ENCODE data around the gene BRAF. TPM values are rescaled to one million over a fixed set of nuclear protein-coding genes. Genes with fewer than 3 reads are reported as not detected.
A peak's percentile ranks its signal among the peaks of the same experiment; 100 is the strongest.
"Not testable (repeated sequence)": the region's sequence is repeated elsewhere in the genome, so short reads cannot be mapped to it uniquely, and the experiment has no call there.

The BRAF gene
- 10 to 100 TPM; 35.7 to 42.2 TPM for total RNA-seq

DNA sequence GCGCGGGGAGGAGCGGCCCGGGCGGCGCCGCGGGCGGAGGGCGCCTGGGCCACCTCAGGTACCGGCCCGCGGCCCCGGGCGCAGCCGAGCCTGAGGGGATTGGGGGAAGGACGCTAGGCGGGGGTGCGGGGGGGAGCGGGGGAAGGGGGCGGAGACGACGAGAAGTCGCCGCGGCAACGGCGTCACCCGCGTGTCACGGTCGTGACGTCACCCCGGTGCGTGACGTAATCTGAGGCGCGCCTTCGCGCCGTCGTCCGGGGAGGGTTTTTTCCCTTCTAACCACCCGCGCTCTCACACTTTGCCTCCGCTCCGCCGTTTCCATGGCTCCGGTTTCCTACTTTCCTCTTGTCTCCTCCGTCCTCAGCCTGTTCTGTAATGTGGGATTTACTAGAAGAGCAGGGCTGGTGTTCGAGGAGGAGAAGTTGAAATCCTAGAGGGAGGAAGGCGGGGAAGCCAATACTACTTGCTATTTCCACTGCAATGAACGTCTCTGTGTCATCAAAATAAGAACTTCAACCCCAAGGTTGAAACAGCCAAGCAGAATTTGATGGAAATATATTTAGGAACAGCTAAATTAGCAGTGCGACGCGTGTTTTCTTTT lies at the start of gene BRAF:
BRAF (minus strand) TSS at position 109 of the 601 bp plus-strand sequence. CDS start 226 bp downstream, outside the sequence.
- ATAC-seq (peak; percentile 80 to 86), DNase-seq (ENCODE audit: low spot score) (peak; percentile 94)
- Mint-ChIP-seq H3K27me3 (peaks cover 8 to 15% of the 10 kb centered on the region in 2 donors), H3K36me3 (no peaks in the 10 kb centered on the region), H3K4me1 (ENCODE audit: low read depth in 2 of 2) (peaks cover 10 to 14% of the 10 kb centered on the region in 2 donors), H3K4me3 (peak within 1 kb of the TSS; percentile 91), H3K27ac (peak within 1 kb of the TSS in 1 of 2 donors; percentile 95), H3K9me3 (no peaks in the 10 kb centered on the region)

DNA sequence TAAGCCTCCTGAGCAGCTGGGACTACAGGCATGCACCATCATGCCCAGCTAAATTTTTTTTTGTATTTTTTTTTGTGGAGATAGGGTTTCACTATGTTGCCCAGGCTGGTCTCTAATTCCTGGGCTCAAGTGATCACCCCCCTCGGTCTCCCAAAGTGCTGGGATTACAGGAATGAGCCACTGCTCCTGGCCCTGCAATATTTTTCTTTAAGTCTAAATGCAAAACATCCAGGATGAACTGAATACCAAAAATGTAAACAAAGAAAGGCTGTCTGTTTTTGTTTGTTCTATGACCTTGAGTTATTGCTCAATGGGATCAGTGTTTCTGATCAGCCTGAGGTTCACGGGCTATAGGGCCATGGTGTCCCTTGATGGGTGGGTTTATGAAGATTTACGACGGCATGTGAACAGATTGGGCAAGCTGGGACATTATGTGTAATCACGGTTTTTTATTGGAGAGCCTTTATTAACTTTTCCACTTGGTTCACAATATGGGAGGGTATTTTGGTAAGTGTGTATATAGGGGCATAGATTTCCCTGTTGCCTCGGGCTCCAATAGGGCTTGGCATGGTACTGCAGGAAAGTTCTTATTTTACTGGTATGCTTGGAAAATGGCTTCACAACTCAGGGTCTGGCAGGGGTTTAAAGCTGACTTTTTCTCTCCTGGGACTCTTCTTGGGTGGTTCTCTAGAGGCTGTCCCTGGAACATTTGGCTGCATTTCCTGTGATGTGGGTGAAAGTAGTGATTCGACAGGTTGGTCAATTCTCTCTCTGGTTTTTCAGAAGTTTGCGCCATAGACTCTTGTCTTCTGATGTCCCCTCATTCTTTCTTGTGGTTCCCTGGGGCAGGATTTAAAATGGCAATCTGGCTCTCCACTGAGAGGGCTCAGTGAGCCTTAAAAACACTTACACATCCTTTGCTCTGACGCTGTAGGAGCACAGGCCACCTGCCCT lies 48.4 kb upstream of the BRAF start:
- DNase-seq (ENCODE audit: low spot score) = no peak
- ATAC-seq = no peak
- Mint-ChIP-seq H3K4me3 (no peak overlapping the region), H3K36me3 (no peaks in the 10 kb centered on the region), H3K9me3 (no peaks in the 10 kb centered on the region), H3K27ac (no peak overlapping the region), H3K27me3 (peaks cover 0 to 3% of the 10 kb centered on the region in 2 donors), H3K4me1 (ENCODE audit: low read depth in 2 of 2) (peaks cover 11 to 12% of the 10 kb centered on the region in 2 donors)

DNA sequence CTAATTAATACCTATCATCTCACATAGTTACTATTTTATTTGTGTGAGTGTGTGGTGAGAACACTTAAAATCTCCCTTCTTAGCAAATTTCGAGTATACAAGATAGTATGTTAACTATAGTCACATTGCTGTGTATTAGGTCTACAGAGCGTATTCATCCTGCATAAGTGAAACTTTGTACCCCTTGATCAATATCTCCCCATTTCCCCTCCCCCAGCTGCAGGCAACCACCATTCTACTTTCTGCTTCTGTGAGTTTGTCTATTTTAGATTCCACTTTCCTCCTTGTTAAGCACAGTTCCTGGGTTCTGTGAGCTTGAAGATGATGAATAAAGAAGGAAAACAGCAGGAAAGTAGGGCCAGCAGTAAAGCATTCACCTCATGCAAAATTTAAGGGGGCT lies 47.6 kb upstream of the BRAF start:
- H3K4me3 Mint-ChIP-seq = no peak overlapping the region

DNA sequence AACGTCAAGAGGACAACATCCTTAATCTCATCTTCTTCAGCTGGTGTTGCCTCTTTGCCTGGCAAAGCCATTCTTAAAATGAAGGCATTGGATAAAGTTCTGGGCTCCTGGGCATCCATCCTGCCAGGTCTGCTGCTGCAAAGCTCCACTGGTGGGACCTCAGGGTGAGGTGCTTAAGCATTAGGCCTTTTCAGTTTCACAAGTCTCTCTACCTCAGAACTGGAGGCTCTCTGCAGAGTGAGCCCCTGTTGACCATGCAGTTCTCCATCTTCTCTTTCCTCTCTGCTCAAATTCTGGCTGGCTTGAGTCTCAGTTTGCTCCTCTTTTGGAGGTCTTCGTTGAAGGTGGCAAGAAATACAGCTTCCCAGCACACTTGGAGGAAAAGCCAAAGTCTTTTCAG lies 42.7 kb upstream of the BRAF start:
- H3K9me3 Mint-ChIP-seq = no peaks in the 10 kb centered on the region
- no peak overlapping the region for H3K4me3 Mint-ChIP-seq
- H3K36me3 Mint-ChIP-seq = no peaks in the 10 kb centered on the region
- peaks cover 6 to 7% of the 10 kb centered on the region in 2 donors for H3K27me3 Mint-ChIP-seq
- H3K27ac Mint-ChIP-seq = no peak overlapping the region
- no peaks in the 10 kb centered on the region for H3K4me1 Mint-ChIP-seq (ENCODE audit: low read depth in 2 of 2)
- ATAC-seq (no peak), DNase-seq (ENCODE audit: low spot score) (no peak)

More for the DNA sequence above, 47.6 kb upstream of the BRAF start:
- Mint-ChIP-seq H3K9me3 (no peaks in the 10 kb centered on the region), H3K27ac (no peak overlapping the region), H3K36me3 (no peaks in the 10 kb centered on the region), H3K4me1 (ENCODE audit: low read depth in 2 of 2) (peaks cover 5 to 6% of the 10 kb centered on the region in 2 donors), H3K27me3 (peaks cover 6 to 8% of the 10 kb centered on the region in 2 donors)
- ATAC-seq (no peak), DNase-seq (ENCODE audit: low spot score) (no peak)

DNA sequence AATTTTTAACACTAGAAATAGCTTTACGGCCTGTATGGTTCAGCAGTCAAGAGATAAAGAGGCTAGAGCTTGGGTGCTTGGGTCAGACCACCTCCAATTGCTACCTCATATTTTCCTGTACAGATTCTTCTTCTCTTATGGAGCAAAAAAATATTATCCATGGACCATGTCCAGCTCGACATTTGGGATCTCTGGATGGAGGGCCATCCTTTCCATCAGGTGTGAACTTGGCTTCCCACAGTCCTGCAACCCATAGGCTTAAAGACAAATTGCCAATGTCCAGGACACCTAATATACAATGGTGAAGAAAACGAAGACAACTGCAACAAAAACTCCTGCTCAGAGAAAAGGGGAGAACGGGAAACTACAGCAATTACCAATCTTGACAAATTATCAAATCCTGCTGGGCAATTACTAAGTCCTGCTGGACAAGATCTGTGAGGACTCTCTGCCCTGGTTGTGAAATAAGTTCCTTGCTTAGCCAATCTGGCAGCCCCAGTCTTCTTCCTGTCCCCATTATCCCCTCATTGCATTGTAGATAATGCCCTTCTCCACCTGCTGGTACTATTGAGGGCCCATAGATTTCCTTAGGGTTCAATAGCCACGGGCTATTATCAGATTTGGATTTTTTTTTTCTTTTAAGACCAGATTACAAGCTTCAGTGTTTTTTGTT lies 42.0 kb upstream of the BRAF start:
- Mint-ChIP-seq H3K4me1 (ENCODE audit: low read depth in 2 of 2) (no peaks in the 10 kb centered on the region), H3K27ac (no peak overlapping the region), H3K27me3 (peaks cover 7 to 8% of the 10 kb centered on the region in 2 donors), H3K4me3 (no peak overlapping the region), H3K9me3 (no peaks in the 10 kb centered on the region), H3K36me3 (no peaks in the 10 kb centered on the region)
- no peak for DNase-seq (ENCODE audit: low spot score)
- ATAC-seq = no peak

DNA sequence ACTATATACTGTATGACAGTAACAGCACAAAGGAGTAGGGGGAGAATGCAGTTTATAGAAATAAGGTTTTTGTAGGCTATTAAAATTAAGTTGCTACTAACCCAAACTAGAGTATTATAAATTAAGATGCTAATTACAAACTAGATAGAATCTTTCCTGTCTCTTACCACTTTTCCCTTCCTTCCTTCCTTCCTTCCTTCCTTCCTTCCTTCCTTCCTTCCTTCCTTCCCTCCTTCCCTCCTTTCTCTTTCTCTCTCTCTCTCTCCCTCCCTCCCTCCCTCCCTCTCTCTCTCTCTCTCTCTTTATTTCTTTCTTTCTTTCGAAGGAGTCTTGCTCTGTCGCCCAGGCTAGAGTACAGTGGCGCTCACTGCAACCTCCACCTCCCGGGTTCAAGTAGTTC lies 36.4 kb upstream of the BRAF start:
- Mint-ChIP-seq H3K4me1 (ENCODE audit: low read depth in 2 of 2) (no peaks in the 10 kb centered on the region), H3K27ac (no peak overlapping the region), H3K36me3 (no peaks in the 10 kb centered on the region), H3K4me3 (no peak overlapping the region), H3K9me3 (no peaks in the 10 kb centered on the region), H3K27me3 (peaks cover 0 to 2% of the 10 kb centered on the region in 2 donors)
- DNase-seq (ENCODE audit: low spot score) (no peak), ATAC-seq (no peak)

DNA sequence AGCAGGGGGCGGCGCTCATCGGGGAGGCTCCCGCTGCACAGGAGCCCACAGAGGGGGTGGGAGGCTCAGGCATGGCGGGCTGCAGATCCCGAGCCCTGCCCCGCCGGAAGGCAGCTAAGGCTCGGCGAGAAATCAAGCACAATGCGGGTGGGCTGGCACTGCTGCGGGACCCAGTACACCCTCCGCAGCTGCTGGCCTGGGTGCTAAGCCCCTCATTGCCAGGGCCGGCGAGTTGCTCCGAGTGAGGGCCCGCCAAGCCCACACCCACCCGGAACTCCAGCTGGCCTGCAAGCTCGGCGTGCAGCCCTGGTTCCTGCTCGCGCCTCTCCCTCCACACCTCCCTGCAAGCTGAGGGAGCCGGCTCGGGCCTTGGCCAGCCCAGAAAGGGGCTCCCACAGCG lies 32.3 kb upstream of the BRAF start:
- not testable (repeated sequence) for ATAC-seq; DNase-seq (ENCODE audit: low spot score); H3K27me3 Mint-ChIP-seq; H3K4me1 Mint-ChIP-seq (ENCODE audit: low read depth in 2 of 2); H3K4me3 Mint-ChIP-seq; H3K36me3 Mint-ChIP-seq; H3K9me3 Mint-ChIP-seq; H3K27ac Mint-ChIP-seq

DNA sequence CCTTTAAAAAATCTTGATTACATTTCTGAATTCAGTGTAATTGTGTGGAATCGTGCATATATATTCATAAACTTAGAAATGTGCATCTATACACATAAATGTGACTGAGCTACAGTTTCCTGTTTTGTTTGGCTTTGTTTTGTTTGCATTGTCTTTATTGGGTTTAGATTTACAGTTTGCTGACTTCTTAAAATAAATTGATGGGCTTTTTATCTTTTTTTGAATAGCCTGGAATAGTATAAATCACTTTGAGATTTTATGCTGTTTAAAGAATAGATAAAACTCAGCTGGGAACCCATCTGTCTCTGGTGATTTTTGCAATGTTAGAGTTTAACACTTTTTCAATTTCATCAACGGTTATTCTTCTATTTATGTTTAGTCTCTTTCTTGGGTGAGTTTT lies 21.2 kb upstream of the BRAF start:
- ATAC-seq = no peak
- Mint-ChIP-seq H3K27ac (no peak overlapping the region), H3K36me3 (no peaks in the 10 kb centered on the region), H3K4me3 (no peak overlapping the region), H3K27me3 (peaks cover 9 to 16% of the 10 kb centered on the region in 2 donors), H3K4me1 (ENCODE audit: low read depth in 2 of 2) (no peaks in the 10 kb centered on the region), H3K9me3 (no peaks in the 10 kb centered on the region)
- no peak for DNase-seq (ENCODE audit: low spot score)

DNA sequence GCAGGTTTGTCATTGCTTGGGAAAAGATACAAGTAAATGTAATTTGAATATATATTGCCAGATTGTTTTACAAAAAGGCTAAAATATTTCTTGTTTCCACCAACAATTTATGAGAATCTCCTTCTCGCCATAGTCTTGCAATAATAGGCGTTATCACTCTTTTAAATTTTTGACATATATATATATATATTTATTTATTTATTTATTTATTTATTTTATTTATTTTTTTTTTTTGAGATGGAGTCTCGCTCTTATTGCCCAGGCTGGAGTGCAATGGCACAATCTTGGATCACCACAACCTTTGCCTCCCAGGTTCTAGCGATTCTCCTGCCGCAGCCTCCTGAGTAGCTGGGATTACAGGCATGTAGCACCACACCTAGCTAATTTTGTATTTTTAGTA lies 17.5 kb upstream of the BRAF start:
- not testable (repeated sequence) for H3K27me3 Mint-ChIP-seq; H3K4me3 Mint-ChIP-seq; H3K4me1 Mint-ChIP-seq (ENCODE audit: low read depth in 2 of 2); DNase-seq (ENCODE audit: low spot score); H3K36me3 Mint-ChIP-seq; H3K9me3 Mint-ChIP-seq; H3K27ac Mint-ChIP-seq; ATAC-seq

DNA sequence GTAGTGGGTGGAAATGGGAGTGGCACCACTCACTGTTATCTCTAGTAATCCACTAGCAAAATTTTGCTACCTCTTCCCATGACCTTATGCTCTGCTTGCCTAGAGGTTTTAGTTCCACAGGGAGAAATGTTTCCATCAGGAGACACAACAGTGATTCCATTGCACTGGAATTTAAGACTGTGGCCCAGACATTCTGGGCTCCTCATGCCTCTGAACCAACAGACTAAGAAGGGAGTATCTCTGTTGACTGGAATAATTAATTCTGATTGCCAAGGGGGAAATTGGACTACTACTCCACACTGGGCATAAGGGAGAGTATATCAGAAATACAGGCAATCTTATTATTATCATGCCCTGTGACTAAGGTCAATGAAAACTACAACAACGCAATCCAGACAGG lies 16.2 kb upstream of the BRAF start:
- Mint-ChIP-seq H3K27ac (no peak overlapping the region), H3K27me3 (peaks cover 5 to 7% of the 10 kb centered on the region in 2 donors), H3K4me1 (ENCODE audit: low read depth in 2 of 2) (no peaks in the 10 kb centered on the region), H3K36me3 (no peaks in the 10 kb centered on the region), H3K9me3 (no peaks in the 10 kb centered on the region), H3K4me3 (no peak overlapping the region)
- ATAC-seq (no peak), DNase-seq (ENCODE audit: low spot score) (no peak)

DNA sequence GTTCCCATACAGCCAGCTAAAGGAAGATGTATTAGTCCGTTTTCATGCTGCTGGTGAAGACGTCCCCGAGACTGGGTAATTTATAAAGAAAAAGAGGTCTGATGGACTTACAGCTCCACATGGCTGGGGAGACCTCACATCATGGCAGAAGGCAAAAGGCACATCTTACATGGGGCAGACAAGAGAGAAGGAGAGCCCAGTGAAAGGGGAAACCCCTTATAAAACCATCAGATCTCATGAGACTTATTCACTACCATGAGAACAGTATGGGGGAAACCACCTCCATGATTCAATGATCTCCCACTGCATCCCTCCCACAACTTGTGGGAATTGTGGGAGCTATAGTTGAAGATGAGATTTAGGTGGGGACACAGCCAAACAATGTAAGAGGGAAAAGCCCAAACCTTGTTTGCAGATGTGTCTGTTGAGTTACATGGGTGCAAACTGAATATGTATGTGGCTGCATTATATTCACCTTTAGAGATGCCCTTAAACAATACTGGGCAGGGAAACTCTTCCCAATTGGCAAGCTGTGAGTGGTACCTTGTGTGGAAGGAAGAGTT lies 13.1 kb upstream of the BRAF start:
- no peak for ATAC-seq
- H3K4me3 Mint-ChIP-seq = no peak overlapping the region
- H3K27ac Mint-ChIP-seq = no peak overlapping the region
- peaks cover 5 to 9% of the 10 kb centered on the region in 2 donors for H3K27me3 Mint-ChIP-seq
- DNase-seq (ENCODE audit: low spot score) = no peak
- H3K36me3 Mint-ChIP-seq = no peaks in the 10 kb centered on the region
- no peaks in the 10 kb centered on the region for H3K4me1 Mint-ChIP-seq (ENCODE audit: low read depth in 2 of 2)
- H3K9me3 Mint-ChIP-seq = no peaks in the 10 kb centered on the region

DNA sequence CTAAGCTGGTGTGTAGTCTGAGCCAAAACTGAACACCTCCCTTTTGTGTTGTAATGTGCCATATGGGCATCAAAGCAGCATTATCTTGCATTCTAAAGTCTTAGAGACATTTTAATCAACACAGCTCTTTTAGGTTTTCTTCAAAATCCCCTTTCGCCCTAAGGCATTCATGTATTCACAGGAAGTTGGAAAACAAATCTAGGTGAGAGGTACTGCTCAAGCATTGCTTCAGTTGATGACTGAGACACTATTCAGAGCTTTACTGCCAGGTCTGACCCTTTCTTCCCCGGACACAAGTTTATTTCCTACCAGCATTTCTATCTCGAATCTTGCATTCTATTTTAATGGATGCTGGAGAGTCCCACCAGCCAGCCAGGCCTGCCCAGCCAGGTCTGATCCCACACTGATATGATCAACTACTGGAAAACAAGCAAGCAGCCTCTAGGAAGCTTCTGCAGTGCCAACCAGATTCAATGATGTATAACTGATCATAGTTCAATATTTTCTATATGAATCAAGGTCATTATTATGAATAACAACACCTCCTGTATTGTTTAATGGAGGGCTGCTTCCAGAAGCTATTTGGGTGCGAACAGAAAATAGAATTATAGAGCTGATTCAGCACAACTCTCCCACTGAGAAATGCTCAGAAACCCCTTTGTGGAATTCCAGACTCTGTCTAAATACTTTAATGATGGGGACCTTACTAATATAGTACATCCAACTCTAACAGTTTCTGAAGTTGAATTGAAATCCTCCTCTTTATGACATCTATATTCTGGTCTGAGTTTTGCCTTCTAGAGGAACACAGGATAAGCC lies 4.0 kb upstream of the BRAF start:
- ATAC-seq (no peak), DNase-seq (ENCODE audit: low spot score) (no peak)
- H3K4me1 Mint-ChIP-seq (ENCODE audit: low read depth in 2 of 2) = peaks cover 5 to 6% of the 10 kb centered on the region in 2 donors
- H3K27ac Mint-ChIP-seq = no peak overlapping the region
- H3K36me3 Mint-ChIP-seq = no peaks in the 10 kb centered on the region
- no peak overlapping the region for H3K4me3 Mint-ChIP-seq
- H3K9me3 Mint-ChIP-seq = no peaks in the 10 kb centered on the region
- peaks cover 26 to 31% of the 10 kb centered on the region in 2 donors for H3K27me3 Mint-ChIP-seq

DNA sequence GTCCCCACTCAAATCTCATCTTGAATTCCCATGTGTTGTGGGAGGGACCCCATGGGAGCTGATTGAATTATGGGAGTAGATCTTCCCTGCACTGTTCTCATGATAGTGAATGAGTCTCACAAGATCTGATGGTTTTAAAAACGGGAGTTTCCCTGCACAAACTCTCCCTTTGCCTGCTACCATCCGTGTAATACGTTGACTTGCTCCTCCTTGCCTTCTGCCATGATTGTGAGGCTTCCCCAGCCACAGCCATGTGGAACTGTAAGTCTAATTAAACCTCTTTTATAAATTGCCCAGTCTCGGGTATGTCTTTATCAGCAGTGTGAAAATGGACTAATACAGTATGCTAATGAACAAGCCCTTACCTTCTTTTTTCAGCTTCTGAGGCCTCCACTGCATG lies 3.2 kb upstream of the BRAF start:
- not testable (repeated sequence) for H3K36me3 Mint-ChIP-seq; H3K27ac Mint-ChIP-seq; H3K4me3 Mint-ChIP-seq; H3K4me1 Mint-ChIP-seq (ENCODE audit: low read depth in 2 of 2); H3K9me3 Mint-ChIP-seq; DNase-seq (ENCODE audit: low spot score); ATAC-seq
- peaks cover 23 to 26% of the 10 kb centered on the region in 2 donors for H3K27me3 Mint-ChIP-seq
